HG02973 (cell line): ENCODE measurements around the gene SH2D3A.

Experiments used
- ATAC-seq: cut with Tn5 transposase; IDR thresholded peaks from one replicate; pipeline ENCODE4 v1.9.1; 2021; ENCODE audit warnings: moderate library complexity; ENCODE audit not compliant: unreplicated experiment

Gene SH2D3A

DNA sequence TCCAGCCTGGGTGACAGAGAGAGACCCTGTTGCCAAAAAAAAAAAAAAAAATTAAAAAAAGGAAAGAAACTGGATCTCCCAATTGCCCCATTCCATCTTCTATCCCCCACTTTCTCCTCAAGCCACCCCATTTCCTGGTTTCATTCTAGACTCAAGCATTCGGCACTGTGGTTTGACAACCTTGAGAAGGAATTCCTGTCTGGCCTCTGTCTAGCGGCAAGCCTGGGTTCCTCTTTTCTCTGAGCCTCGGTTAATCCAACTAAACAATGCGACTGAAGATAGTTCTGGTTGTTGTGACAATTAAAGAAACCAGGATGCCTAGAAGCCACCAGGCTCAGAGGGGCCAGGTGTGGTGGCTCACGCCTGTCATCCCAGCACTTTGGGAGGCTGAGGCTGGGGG lies 43.5 kb downstream of the SH2D3A start:
- ATAC-seq = no peak

DNA sequence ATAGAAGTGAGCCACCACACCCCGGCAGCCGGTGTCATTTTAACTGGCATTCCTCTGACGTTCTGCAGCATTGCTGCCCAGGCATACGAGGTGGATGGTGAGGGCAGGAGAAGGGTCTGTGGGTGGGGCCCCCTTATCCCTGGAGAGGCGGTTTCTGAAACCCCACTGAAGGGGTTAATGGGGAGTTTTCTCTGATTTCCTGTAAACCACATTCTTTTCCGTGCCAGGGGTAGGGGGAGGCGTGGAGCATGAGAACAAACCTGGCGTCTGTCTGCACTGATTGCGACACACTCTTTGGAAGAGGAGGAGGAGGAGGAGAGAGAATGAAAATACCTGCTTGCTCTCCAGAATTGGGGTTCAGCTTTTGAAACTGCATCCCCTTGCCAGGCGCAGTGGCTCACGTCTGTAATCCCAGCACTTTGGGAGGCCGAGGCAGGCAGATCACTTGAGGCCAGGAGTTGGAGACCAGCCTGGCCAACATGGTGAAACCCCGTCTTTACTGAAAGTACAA lies 44.1 kb downstream of the SH2D3A start:
- ATAC-seq = no peak

DNA sequence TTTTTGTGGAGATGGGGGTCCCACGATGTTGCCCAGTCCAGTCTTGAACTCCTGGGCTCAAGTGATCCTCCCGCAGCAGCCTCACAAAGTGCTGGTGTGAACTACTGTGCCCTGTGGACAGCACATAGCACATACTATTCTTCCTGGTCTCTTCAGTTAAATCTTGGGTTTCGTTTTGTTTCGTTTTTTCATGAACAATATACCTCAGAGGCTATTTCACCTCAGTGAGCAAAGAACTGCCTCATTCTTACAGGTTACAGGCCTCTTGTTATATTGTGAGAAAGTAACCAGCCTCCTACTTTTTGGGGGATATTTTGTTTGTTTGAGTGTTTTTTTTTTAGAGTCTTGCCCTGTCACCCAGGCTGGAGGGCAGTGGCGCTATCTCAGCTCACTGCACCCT lies 45.5 kb downstream of the SH2D3A start:
- ATAC-seq = no peak

DNA sequence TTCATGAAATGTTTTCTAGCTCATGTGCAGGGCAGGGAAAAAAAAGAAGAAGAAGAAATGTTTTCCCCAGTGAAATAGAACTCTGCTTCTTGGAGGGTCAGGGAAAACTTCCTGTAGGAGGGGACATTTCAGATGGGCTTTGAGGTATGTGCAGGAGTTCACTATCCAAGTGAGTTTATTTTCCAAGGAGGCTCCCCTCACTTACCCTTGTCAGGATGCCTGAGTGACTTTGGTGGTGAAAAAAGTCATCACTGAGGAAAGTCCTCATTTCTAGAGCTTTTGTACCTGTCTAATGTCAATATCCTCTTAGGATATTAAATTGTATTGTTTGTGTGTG lies 46.1 kb downstream of the SH2D3A start:
- no peak for ATAC-seq

DNA sequence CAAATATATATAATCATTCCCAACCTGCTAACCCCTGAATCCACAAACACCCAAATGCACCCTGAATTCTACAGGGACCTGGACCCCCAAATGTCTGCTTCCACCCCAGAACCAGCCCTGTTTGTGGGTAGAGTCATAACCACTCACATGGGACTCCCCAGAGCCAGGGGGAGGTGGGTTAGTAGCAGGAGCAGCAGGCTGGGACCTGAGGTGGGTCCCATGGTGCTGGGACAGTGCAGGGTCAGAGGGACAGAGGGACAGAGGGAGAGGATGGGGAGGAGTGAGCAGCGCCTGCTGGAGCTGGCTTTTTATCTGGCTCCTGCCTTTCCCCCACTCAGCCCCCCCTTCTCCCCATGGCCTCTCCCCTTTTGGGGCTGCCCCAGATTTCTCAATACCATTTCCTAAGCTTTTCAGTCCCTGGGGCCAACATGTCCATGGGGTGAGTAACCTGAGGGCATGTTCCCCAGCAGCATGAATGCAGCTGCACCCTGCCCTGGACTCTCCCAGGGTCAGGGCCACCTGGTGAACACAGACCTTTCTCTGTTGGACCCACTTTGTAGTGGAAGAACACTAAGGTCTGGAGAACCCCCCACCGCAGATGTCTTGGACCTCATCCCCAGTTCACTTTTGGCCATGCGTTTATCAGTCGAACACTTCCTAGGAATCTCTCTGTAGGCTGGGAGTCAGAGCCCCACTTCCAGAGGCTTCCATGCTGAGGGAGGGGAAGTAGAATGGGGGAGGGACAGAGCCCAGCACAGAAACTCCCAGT lies 46.7 kb downstream of the SH2D3A start, which contains the start of gene C3:
C3 (minus strand) TSS at position 282 of the 769 bp plus-strand sequence; CDS start at position 221, 61 bp downstream.
- ATAC-seq = no peak

DNA sequence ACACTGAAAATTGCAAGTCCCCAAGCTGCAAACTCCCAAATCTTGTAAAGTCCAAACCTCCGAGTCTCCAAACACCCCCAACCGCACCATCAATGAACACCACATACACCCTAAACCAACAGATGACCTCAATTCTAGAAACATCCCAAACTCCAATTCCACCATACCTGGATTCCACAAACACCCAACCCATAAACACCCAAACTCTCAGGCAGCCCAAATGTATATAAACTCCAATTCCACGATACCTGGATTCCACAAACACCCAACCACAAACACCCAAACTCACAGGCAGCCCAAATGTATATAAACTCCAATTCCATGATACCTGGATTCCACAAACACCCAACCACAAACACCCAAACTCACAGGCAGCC lies 47.3 kb downstream of the SH2D3A start:
- no peak for ATAC-seq

DNA sequence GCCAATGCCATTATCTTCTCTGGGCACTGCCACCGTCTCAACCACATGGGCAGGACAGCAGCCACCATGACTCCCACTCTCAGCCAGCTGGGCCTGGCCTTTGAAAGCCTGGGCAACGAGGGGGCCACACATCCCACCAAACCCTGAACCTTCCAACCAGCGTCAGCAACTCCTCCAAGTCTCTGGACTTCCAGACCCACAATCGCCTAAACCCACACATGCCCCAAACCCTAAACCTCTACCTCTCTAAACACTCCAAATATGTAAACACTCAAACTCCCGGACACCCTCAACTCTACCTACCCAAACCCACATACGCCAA lies 47.7 kb downstream of the SH2D3A start:
- no peak for ATAC-seq

DNA sequence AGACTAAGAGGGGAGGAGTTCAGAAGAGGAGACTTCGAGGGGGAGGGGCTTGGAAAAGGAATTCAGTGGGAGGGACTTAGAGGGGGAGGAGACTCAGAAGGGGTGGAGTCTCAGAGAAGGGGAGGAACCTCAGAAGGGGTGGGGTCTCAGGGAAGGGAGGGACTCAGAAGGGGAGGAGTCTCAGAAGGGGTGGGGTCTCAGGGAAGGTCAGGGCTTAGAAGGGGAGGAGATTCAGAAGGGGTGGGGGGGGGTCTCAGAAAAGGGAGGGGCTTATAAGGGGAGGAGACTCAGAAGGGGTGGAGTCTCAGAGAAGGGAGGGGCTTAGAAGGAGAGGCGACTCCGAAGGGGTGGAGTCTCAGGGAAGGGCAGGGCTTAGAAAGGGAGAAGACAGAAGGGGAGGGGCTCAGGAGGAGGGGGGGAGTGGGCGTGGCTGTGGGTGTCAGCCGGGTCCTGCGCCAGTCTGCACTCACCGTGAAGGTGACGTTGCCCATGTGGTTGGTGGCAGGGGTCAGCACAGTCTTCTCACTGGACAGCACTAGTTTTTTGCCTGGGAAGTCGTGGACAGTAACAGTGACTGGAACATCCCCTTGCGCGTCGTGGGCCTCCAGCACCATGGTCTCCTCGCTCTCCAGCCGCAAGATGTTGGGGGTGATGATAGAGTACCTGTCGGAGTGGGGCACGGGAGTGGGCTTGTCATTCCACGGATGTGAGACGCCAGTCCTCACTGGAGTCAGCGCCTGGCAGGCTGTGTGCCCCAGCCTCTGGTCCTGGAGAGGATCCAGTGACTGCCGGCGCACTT lies 48.3 kb downstream of the SH2D3A start:
- ATAC-seq = no peak

DNA sequence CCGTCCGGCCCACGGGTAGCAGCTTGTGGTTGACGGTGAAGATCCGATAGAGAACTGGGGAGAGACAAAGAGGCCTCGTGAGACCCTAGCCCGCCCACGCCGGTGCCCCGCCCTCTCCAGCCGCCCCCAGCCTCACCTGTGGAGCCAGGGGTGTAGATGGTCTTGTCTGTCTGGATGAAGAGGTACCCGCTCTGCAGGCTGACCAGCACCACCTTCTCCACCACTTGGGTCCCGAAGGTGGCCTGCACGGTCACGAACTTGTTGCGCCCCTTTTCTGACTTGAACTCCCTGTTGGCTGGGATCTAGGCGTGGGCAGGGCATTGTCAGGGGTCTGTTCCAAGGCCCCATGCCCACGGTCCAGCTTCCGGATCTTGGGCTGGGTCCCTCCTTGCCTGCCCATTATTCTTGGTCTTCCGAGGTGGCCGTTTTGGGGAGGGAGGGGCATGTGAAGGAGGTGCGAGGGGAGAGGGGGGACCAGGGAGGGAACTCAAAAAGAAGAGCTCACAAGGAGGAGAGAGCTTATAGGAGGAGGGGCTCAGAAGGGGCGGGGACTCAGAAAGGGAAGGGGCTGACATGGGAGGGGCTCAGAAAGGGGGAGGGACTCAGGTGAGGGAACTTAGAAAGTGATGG lies 49.0 kb downstream of the SH2D3A start:
- no peak for ATAC-seq

DNA sequence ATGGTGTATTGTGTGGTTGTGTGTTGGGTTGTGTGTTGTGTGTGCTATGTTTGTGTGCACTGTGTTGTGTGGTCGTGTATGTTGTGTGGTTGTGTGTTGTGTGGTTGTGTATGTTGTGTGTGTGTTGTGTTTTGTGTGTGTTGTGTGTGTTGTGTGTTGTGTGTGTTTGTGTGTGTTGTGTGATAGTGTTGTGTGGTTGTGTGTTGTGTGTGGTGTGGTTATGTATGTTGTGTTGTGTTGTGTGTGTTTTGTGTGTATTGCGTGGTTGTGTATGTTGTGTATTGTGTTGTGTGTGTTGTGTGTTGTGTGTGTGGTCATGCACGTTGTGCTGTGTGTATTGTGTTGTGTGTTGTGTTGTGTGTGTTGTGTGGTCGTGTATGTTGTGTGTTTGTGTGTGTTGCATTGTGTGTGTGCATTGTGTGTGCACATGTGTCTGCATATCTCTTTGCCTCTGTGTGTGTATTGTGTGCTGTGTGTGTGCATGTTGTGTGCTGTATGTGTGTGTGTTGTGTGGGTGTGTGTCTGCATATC lies 49.7 kb downstream of the SH2D3A start:
- no peak for ATAC-seq

DNA sequence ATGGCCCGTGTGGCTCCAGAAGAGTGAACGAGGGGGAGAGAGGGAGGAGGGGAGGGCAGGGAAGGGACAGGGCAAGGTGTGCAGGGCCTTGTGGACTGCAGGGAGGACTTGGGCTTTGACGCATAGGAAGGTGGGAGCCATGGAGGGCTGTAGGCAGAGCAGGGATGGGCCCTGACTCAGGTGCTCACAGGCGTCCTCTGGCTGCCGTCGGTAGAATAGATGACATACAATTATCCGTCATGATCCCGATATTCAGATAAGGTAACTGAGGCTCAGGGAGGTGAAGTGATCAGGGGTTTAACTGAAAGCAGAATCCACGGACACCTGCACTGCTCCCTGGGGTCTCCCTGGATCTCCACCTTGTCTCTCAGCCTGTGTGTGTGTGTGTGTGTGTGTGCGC lies 50.2 kb downstream of the SH2D3A start:
- ATAC-seq = no peak

DNA sequence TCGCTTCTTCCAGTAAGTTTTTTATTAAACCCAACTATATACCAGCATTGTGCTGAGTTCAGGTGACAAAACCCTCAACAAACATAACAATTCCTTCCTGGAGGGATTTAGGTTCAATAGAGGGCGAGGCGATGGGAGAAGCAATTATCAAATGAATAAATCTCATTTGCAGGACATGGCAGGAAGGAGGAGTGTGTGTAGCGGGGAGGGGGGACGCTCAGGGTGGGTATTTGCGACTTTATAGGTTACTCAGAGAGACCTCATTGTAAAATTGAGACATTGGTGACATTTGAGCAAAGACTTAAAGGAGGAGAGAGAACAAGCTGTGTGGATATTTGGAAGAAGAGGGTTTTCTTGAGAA lies 50.6 kb downstream of the SH2D3A start:
- no peak for ATAC-seq

DNA sequence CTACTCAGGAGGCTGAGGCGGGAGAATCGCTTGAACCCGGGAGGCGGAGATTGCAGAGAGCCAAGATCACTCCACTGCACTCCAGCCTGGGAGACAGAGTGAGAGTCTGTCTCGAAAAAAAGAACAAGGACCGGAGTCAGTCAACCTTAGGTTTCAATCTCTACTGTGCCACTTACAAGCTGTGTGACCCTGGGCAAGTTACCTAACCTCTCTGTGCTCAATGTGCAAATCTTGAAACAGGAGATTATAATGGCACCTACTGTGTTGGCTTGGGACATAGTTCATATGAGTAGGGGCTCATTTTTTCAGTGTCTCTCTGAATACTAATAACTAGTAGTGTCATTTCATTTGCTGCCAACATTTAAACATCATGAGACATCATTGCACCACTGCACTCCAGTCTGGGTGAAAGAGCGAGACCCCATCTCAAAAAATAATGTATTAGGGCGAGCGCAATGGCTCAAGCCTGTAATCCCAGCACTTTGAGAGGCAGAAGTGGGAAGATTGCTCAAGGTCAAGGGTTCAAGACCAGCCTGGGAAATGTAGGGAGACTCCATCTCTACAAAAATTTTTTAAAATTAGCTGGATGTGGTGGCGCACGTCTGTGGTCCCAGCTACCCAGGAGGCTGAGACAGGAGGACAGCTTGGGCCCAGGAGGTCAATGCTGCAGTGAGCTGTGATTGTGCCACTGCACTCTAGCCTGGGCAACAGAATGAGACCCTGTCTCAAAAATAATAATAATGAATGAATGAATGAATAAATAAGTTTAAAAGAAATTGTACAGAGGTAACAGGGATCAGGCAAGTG lies 52.3 kb downstream of the SH2D3A start:
- ATAC-seq = no peak

DNA sequence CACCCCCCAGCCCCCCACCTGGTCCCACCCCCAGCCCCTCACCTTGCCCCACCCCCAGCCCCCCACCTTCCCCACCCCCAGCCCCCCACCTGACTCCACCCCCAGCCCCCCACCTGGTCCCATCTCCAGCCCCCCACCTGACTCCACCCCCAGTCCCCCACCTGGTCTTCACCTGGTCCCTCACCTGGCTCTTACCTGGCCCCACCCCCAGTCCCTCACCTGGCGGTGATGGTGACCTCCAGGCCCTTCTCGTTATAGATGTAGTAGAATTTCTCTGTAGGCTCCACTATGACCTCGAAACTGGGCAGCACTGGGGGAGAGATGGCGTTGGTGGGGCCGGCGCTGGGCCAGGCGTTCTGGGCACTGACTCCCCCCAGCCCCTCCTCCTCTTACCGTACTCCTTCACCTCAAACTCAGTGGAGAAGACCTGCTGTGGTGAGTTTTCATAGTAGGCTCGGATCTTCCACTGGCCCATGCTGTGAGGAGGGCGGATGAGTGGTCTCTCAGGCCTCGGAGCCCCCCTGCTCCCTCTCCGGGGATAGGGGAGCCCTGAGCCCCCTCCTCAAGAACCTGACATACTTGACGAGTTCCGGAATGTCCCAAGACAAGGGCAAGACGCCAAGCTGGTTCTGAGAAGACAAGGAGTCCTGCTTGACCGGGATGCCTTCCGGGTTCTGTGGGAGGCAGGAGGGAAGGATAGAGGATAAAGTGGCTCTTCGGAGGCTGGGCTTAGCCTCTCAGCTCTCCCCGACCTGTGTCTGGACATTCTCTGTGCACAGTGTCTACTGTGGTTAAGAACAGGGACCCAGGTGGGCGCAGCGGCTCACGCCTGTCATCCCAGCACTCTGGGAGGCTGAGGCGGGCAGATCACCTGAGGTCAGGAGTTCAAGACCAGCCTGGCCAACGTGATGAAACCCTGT lies 53.2 kb downstream of the SH2D3A start:
- no peak for ATAC-seq

DNA sequence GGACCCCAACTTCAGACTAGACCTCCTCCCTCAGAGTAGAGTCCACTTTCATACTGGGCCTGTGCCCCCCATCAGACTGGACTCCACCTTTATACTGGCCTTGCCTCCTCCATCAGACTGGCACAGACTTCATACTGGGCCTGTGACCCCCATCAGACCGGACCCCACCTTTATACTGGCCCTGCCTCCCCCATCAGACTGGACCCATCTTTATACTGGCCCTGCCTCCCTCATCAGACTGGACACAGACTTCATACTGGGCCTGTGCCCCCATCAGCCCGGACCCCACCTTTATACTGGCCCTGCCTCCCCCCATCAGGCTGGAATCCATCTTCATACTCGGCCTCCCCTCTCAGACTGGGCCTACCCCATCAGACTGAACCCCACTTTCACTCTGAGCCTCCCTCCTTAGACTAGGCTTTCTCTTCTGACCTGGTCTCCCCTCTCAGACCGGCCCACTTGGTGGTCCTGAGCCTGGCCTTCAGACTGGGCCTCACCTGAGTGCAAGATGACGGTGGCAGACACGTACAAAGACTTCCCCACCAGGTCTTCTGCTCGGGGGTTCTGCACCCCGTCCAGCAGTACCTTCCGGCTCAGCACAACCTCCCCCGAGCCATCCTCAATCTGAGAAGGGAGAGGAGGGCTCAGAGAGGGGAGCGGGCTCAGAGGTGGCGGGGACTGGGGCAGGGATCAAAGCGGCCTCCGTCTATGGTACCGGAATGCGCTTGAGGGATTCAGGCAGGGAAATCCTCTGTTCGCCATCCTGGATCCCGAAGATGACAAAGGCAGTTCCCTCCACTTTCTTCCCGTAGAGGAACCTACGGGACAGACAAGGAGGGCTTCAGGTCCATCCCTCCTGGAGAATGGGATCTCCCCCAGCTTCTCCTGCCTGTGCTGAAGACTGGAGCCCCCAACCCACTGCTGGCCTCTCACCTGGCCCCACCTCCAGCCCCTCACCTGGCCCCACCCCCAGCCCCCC lies 54.3 kb downstream of the SH2D3A start:
- no peak for ATAC-seq

DNA sequence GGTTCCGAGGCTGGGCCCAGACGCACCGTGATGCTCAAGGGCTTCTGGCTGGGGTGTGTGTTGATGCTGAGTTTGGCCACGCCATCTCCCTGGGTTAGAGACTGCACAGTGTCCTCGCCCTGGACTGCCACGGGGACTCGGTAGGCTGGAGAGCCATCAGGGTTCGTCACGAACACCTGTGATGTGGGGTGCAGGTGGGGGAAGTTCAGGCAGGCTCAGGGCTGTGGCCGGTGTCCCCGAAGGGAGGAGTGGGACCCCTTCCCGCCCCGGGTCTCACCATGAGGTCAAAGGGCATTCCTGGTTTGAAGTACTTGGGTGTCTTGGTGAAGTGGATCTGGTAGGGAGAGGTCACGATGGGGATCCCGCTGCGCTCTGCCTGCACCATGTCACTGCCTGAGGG lies 55.0 kb downstream of the SH2D3A start:
- no peak for ATAC-seq

DNA sequence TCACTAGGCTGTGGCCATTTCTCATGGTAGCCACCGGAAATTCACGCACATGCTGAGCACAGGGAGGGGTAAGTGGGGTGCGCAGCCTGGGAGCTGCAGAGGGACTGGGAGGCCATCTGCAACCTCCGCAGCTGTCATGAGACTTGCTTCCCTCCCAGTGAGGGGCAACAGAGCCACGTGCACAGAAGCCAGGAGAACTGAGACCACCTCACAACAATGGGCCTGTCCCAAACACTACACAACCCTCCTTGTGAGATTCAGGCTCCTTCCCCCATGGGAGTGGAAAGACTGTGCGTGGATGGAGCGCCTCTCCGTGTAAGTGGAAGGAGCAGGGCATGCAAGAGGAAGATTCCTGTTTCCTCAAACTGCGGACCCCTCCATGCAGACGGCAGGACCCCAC lies 55.6 kb downstream of the SH2D3A start:
- no peak for ATAC-seq

DNA sequence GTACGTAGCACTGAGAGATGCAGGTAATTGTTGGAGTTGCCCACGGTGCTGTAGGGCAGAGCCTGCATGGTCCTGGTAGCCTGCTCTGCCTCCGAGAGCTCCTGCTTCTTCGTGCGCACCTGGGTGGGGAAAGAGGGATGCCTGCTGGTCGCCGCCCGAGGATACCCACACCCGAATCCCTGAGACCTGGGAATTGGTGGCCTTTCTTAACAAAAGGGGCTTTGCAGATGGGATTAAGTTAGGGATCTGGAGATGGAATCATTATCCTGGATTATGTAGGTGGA lies 56.2 kb downstream of the SH2D3A start:
- no peak for ATAC-seq
